HepG2 (cell line): Measurements from ENCODE around the gene TALDO1. TPM values are rescaled to one million over a fixed set of nuclear protein-coding genes. Genes with fewer than 3 reads are reported as not detected.
A peak's percentile ranks its signal among the peaks of the same experiment; 100 is the strongest.

Experiments
- ARNT2 ChIP-seq: sonication (generic); formaldehyde crosslinking; IDR thresholded peaks from 2 replicates; pipeline ENCODE4 v1.8.0; 2022; ENCODE audit warnings: mild to moderate bottlenecking, low read depth, missing genetic modification reagents, moderate library complexity
- CHD4 ChIP-seq: fragments of 200-600 bp; sonication (generic); IDR thresholded peaks from 2 replicates; pipeline ENCODE4 v1.7.0; 2017; ENCODE audit warnings: mild to moderate bottlenecking, low read length, borderline replicate concordance
- EEA1 ChIP-seq: sonication (generic); formaldehyde crosslinking; IDR thresholded peaks from 2 replicates; pipeline ENCODE4 v1.5.1; 2020; ENCODE audit warnings: mild to moderate bottlenecking, missing genetic modification reagents, borderline replicate concordance
- ELF4 ChIP-seq: sonication (generic); formaldehyde crosslinking; IDR thresholded peaks from 2 replicates; pipeline ENCODE4 v1.5.0; 2020; ENCODE audit warnings: missing genetic modification reagents, mild to moderate bottlenecking, moderate library complexity, borderline replicate concordance
- KLF11 ChIP-seq: IDR thresholded peaks from 2 replicates; pipeline ENCODE4 v1.6.1; 2016; ENCODE audit warnings: missing compliant biosample characterization
- KLF13 ChIP-seq: sonication (generic); formaldehyde crosslinking; IDR thresholded peaks from 2 replicates; pipeline ENCODE4 v1.4.0; 2020; ENCODE audit warnings: mild to moderate bottlenecking, missing genetic modification reagents
- KMT2B ChIP-seq: IDR thresholded peaks from 2 replicates; pipeline ENCODE4 v1.6.1; 2016; ENCODE audit warnings: missing genetic modification reagents, missing compliant biosample characterization
- MAF1 ChIP-seq: sonication (generic); formaldehyde crosslinking; IDR thresholded peaks from 2 replicates; pipeline ENCODE4 v1.5.0; 2020; ENCODE audit warnings: missing genetic modification reagents, borderline replicate concordance
- NFE2 ChIP-seq: sonication (generic); formaldehyde crosslinking; IDR thresholded peaks from 2 replicates; pipeline ENCODE4 v1.4.0; 2020; ENCODE audit warnings: missing genetic modification reagents
- PPARG ChIP-seq: conservative IDR thresholded peaks from 2 replicates; pipeline ENCODE4 v1.6.1; 2016; ENCODE audit warnings: missing biosample characterization, missing genetic modification reagents
- SRF ChIP-seq: IDR thresholded peaks from 2 replicates; pipeline ENCODE4 v1.6.1; 2011; ENCODE audit warnings: mild to moderate bottlenecking, low read depth, low read length, moderate library complexity
- TCF7 ChIP-seq: sonication (generic); IDR thresholded peaks from 2 replicates; pipeline ENCODE4 v1.6.1; 2016; ENCODE audit warnings: antibody characterized with exemption, low read depth
- THAP11 ChIP-seq: IDR thresholded peaks from 2 replicates; pipeline ENCODE4 v1.6.1; 2016; ENCODE audit warnings: missing biosample characterization, missing genetic modification reagents
- WIZ ChIP-seq: sonication (generic); formaldehyde crosslinking; IDR thresholded peaks from 2 replicates; pipeline ENCODE4 v1.5.1; 2020; ENCODE audit warnings: mild to moderate bottlenecking, missing genetic modification reagents
- ZNF180 ChIP-seq: sonication (generic); formaldehyde crosslinking; IDR thresholded peaks from 2 replicates; pipeline ENCODE4 v1.4.0; 2020; ENCODE audit warnings: low read depth, missing genetic modification reagents, borderline replicate concordance
- ZNF333 ChIP-seq: sonication (generic); formaldehyde crosslinking; IDR thresholded peaks from 2 replicates; pipeline ENCODE4 v1.4.0; 2020; ENCODE audit warnings: mild to moderate bottlenecking, missing genetic modification reagents, borderline replicate concordance
- ZNF354B ChIP-seq: sonication (generic); formaldehyde crosslinking; IDR thresholded peaks from 2 replicates; pipeline ENCODE4 v1.8.0; 2022; ENCODE audit warnings: mild to moderate bottlenecking, missing genetic modification reagents
- ZNF382 ChIP-seq: sonication (generic); formaldehyde crosslinking; IDR thresholded peaks from 2 replicates; pipeline ENCODE4 v1.5.0; 2020; ENCODE audit warnings: missing genetic modification reagents, mild to moderate bottlenecking, borderline replicate concordance
- ZNF816 ChIP-seq: sonication (generic); formaldehyde crosslinking; IDR thresholded peaks from 2 replicates; pipeline ENCODE4 v1.8.0; 2022; ENCODE audit warnings: missing genetic modification reagents, mild to moderate bottlenecking, borderline replicate concordance
- polyA plus RNA-seq, 8 experiments: library from polyadenylated mRNA; depleted of rRNA in 3 of 8; stranded (reverse) in 7 of 8; unstranded in 1 of 8; fragments of >200 nt; fragmentation: Illumina TruSeq in 4 of 8; extraction: Trizol in 4 of 8; gene quantifications; 2 replicates each; pipeline versions ENCODE4 v1.2.1 to v1.2.3, GENCODE V29; 2011 to 2016; ENCODE audit warnings: low read depth in 4 of 8, missing spikeins in 1 of 8, mixed read lengths in 1 of 8; ENCODE audit not compliant: insufficient read depth in 1 of 8
- total RNA-seq, 5 experiments: library from RNA; depleted of rRNA; stranded (reverse); fragments of >200 nt; fragmentation: Illumina TruSeq; extraction: Trizol; gene quantifications; 2 replicates each; pipeline ENCODE4 v1.2.3, GENCODE V29; 2016; ENCODE audit warnings: low read depth in 1 of 5
- TF ChIP-seq, protein P1 (sequence below): sonication (generic); formaldehyde crosslinking; IDR thresholded peaks from 2 replicates; pipeline ENCODE4 v1.5.1; 2020; ENCODE audit warnings: missing genetic modification reagents, mild to moderate bottlenecking, borderline replicate concordance
- TF ChIP-seq, protein P2 (sequence below): sonication (generic); formaldehyde crosslinking; IDR thresholded peaks from 2 replicates; pipeline ENCODE4 v1.9.0; 2022; ENCODE audit warnings: missing genetic modification reagents, mild to moderate bottlenecking, borderline replicate concordance
- TF ChIP-seq, protein P3 (sequence below): sonication (generic); formaldehyde crosslinking; conservative IDR thresholded peaks from 2 replicates; pipeline ENCODE4 v1.5.0; 2020; ENCODE audit warnings: missing genetic modification reagents

The TALDO1 gene
- total and polyA plus RNA-seq, 2 of the 13 experiments (the other 11 are each of a cell fraction or from before 2014, with no cell fraction given) = 107 to 240 TPM

- TF ChIP-seq ELF4 (CRISPR knock-in tag) (no peak), ZNF180 (no peak), ARNT2 (CRISPR knock-in tag) (no peak; the same call in 1 of the 2 replicates), THAP11 (no peak), KMT2B (CRISPR knock-in tag) (no peak), TCF7 (no peak), PPARG (CRISPR knock-in tag) (no peak), KLF11 (CRISPR knock-in tag) (no peak), NFE2 (no peak), MAF1 (CRISPR knock-in tag) (no peak), KLF13 (CRISPR knock-in tag) (no peak), ZNF333 (no peak), EEA1 (CRISPR knock-in tag) (no peak), WIZ (CRISPR knock-in tag) (no peak), SRF (no peak), ZNF816 (CRISPR knock-in tag) (no peak), ZNF354B (CRISPR knock-in tag) (no peak), ZNF382 (CRISPR knock-in tag) (no peak), CHD4 (no peak)
- TF ChIP-seq, protein P1, sequence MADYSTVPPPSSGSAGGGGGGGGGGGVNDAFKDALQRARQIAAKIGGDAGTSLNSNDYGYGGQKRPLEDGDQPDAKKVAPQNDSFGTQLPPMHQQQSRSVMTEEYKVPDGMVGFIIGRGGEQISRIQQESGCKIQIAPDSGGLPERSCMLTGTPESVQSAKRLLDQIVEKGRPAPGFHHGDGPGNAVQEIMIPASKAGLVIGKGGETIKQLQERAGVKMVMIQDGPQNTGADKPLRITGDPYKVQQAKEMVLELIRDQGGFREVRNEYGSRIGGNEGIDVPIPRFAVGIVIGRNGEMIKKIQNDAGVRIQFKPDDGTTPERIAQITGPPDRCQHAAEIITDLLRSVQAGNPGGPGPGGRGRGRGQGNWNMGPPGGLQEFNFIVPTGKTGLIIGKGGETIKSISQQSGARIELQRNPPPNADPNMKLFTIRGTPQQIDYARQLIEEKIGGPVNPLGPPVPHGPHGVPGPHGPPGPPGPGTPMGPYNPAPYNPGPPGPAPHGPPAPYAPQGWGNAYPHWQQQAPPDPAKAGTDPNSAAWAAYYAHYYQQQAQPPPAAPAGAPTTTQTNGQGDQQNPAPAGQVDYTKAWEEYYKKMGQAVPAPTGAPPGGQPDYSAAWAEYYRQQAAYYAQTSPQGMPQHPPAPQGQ = no peak; the same call in 1 of the 2 replicates
- TF ChIP-seq, protein P2, sequence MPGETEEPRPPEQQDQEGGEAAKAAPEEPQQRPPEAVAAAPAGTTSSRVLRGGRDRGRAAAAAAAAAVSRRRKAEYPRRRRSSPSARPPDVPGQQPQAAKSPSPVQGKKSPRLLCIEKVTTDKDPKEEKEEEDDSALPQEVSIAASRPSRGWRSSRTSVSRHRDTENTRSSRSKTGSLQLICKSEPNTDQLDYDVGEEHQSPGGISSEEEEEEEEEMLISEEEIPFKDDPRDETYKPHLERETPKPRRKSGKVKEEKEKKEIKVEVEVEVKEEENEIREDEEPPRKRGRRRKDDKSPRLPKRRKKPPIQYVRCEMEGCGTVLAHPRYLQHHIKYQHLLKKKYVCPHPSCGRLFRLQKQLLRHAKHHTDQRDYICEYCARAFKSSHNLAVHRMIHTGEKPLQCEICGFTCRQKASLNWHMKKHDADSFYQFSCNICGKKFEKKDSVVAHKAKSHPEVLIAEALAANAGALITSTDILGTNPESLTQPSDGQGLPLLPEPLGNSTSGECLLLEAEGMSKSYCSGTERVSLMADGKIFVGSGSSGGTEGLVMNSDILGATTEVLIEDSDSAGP (CRISPR knock-in tag) = peak; percentile 69
- TF ChIP-seq, protein P3, sequence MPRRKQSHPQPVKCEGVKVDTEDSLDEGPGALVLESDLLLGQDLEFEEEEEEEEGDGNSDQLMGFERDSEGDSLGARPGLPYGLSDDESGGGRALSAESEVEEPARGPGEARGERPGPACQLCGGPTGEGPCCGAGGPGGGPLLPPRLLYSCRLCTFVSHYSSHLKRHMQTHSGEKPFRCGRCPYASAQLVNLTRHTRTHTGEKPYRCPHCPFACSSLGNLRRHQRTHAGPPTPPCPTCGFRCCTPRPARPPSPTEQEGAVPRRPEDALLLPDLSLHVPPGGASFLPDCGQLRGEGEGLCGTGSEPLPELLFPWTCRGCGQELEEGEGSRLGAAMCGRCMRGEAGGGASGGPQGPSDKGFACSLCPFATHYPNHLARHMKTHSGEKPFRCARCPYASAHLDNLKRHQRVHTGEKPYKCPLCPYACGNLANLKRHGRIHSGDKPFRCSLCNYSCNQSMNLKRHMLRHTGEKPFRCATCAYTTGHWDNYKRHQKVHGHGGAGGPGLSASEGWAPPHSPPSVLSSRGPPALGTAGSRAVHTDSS (CRISPR knock-in tag) = no peak
These were observed 30.3 kb downstream of the TALDO1 start, which contains the start of gene GATD1 (continued) for GRCh38 chr11:777288-778255.
